Activated naive CD8-positive, alpha-beta T cell treated with anti-CD3 and anti-CD28 coated beads, Interleukin-2, amount 10 ng/mL, durations not matched to agents 7 days and 5 days (primary cell): ENCODE measurements around the gene C4orf51. TPM values are rescaled to one million over a fixed set of nuclear protein-coding genes. Genes with fewer than 3 reads are reported as not detected.

Experiments
- ATAC-seq: fragments of 150-1000 bp; cut with Tn5 transposase; one replicate; pipeline ENCODE4 v1.10.0; 2021; ENCODE audit warnings: low read depth, moderate library complexity
- POLR2A ChIA-PET: fragments of 350-600 bp; sonication (Branson Sonifier 250); formaldehyde crosslinking; loops from one replicate; lab custom pipeline; 2021; ENCODE audit warnings: antibody characterized with exemption; lab: Charles Lee
- DNase-seq: peaks from one replicate; pipeline ENCODE4 v3.0.0; 2021
- H3K27ac Mint-ChIP-seq: one replicate; pipeline ENCODE4 v1.8.0; 2022; ENCODE audit warnings: mild to moderate bottlenecking, mixed read lengths
- H3K27me3 Mint-ChIP-seq: one replicate; pipeline ENCODE4 v1.8.0; 2022; ENCODE audit warnings: mild to moderate bottlenecking, moderate library complexity, mixed read lengths
- H3K36me3 Mint-ChIP-seq: one replicate; pipeline ENCODE4 v1.8.0; 2021; ENCODE audit warnings: mild to moderate bottlenecking, mixed read lengths
- H3K4me1 Mint-ChIP-seq: one replicate; pipeline ENCODE4 v1.8.0; 2021; ENCODE audit warnings: mixed read lengths
- H3K4me3 Mint-ChIP-seq: one replicate; pipeline ENCODE4 v1.8.0; 2022; ENCODE audit warnings: mild to moderate bottlenecking, moderate library complexity, mixed read lengths
- H3K9me3 Mint-ChIP-seq: one replicate; pipeline ENCODE4 v1.8.0; 2021; ENCODE audit warnings: mixed read lengths
- total RNA-seq, 2 experiments: library from RNA; stranded (reverse); gene quantifications; one replicate each; pipeline ENCODE4 v1.2.3, GENCODE V29; 2021

C4orf51 gene
- total RNA-seq, 2 experiments from 2014 or later, result not detected

DNA sequence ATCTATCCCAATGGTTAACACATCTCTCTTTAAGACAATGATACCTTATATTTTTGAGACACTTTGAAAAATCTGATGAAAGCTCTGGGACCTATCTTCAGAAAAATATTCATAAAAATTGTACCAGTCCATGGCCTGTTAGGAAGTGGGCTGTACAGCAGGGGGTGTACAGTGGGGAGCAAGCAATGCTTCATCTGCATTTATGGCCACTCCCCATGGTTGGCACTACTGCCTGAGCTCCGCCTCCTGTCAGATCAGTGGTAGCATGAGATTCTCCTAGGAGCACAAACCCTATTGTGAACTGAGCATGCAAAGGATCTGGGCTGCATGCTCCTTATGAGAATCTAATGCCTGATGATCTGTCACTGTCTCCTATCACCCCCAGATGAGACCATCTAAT lies 42.6 kb downstream of the C4orf51 start:
- Mint-ChIP-seq H3K36me3 (no peaks in the 10 kb centered on the region), H3K4me1 (peaks cover 12% of the 10 kb centered on the region), H3K4me3 (no peak overlapping the region), H3K27me3 (peaks cover 23% of the 10 kb centered on the region), H3K27ac (no peak overlapping the region), H3K9me3 (peaks cover 2% of the 10 kb centered on the region)
- POLR2A ChIA-PET, result no interaction called here
- no peak for ATAC-seq
- no peak for DNase-seq

DNA sequence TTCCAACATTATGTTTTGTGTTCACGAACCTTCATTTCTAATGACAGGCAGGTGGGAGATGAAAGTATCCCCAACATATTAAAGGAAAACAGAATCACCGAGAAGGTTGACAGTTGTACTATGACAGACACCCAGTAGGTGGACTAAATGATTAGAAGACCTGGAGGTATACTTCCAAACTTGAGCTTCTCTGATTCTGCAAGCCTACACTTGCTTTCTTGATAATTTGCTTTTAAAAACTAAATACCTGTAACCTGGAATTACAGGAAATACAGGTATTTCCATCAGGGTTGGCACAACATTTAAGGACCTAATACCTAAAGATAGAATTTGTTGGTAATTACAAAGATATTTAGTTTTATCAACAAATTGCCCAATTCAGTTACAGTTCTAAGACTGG lies 43.4 kb downstream of the C4orf51 start:
- ATAC-seq (no peak), DNase-seq (no peak)
- Mint-ChIP-seq H3K27ac (no peak overlapping the region), H3K27me3 (peaks cover 20% of the 10 kb centered on the region), H3K4me3 (no peak overlapping the region), H3K4me1 (peaks cover 12% of the 10 kb centered on the region), H3K36me3 (no peaks in the 10 kb centered on the region), H3K9me3 (peaks cover 2% of the 10 kb centered on the region)
- POLR2A ChIA-PET, result no interaction called here

DNA sequence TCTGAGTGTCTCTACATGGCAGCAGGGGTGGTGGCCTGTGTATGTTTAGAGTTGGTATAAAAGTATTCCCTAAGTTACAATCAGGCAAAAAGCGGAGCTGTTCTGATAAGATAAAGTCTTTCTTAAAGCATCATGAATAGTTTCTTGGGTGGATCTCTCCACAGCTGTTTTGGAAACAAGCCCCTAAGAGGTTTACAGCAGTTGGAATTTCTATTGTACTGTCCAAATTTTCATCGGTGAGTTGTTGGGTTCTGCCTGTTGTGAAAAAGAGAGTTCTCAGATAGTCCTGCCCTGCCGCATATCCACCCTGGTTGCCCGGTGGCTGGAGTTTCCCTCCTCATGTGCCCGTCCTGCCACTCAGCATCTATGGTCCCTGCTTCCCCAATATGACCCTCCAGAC lies 50.1 kb downstream of the C4orf51 start:
- Mint-ChIP-seq H3K4me3 (no peak overlapping the region), H3K36me3 (no peaks in the 10 kb centered on the region), H3K27ac (no peak overlapping the region), H3K4me1 (peaks cover 5% of the 10 kb centered on the region), H3K9me3 (no peaks in the 10 kb centered on the region), H3K27me3 (peaks cover 32% of the 10 kb centered on the region)
- ATAC-seq (no peak), DNase-seq (no peak)
- POLR2A ChIA-PET, result no interaction called here

DNA sequence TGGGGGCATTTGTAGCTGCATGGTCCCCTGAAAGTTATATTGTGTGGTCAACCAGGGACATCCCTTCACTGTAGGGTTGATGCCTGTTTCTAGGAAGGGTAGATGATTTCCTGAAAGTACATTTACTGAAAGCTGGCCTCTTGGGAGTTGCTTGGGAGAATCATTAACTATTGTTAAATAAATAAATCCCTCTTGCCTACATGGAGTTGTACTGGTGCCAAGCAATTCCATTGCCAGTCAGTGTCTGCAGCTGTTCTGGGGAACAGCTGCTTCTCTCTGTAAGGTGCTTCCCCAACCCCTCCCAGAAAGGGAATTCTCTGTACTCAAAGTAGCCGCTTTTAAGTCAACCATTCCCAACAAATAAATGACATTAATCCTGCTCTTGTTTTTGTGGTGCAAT lies 51.1 kb downstream of the C4orf51 start:
- H3K27me3 Mint-ChIP-seq, result peaks cover 39% of the 10 kb centered on the region
- H3K9me3 Mint-ChIP-seq, result no peaks in the 10 kb centered on the region
- POLR2A ChIA-PET, result no interaction called here
- no peak overlapping the region for H3K27ac Mint-ChIP-seq
- ATAC-seq (no peak), DNase-seq (no peak)
- H3K36me3 Mint-ChIP-seq, result no peaks in the 10 kb centered on the region
- H3K4me3 Mint-ChIP-seq, result no peak overlapping the region
- peaks cover 5% of the 10 kb centered on the region for H3K4me1 Mint-ChIP-seq

DNA sequence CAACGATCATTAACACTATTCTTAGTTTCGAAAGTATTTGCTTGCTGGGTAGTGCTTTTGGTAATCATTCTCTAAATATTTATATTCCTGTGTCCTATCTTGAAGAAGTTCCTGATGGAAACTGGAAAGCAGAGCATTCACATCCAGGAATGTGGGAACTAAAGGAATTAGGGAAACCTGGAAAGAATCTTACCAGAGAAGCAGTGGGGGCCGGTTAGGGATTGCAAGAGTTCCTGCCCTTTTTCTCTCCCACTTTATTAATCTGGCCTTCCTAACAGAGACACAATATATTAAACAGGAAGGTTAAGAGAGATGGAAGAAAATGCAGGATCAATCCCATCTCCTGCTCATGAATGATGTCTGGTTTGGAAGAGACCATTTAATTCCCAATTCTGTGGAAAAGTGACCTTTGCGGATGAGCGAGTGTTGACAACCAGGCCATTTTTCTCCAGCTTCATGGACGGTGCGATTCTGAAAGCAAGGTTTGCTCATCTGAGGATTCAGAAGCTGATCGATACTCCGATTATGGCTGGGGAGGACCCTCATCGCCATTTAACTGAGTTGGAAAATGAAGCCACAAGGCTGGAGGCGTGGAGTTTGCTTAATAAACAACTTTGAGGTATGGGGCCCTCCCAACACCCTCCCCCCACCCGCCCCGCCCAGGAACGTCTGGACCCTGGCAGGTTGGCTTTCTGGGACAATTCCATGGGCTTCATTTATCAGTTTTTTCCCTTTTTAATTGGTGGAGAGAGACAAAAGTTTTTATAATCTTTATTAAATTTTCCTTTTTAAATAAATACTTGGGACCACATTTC lies 52.3 kb downstream of the C4orf51 start:
- ATAC-seq (no peak), DNase-seq (no peak)
- peaks cover 5% of the 10 kb centered on the region for H3K4me1 Mint-ChIP-seq
- H3K9me3 Mint-ChIP-seq, result no peaks in the 10 kb centered on the region
- POLR2A ChIA-PET, result no interaction called here
- peak overlapping the region; percentile 72 for H3K4me3 Mint-ChIP-seq
- H3K27me3 Mint-ChIP-seq, result peaks cover 43% of the 10 kb centered on the region
- H3K27ac Mint-ChIP-seq, result no peak overlapping the region
- H3K36me3 Mint-ChIP-seq, result no peaks in the 10 kb centered on the region

DNA sequence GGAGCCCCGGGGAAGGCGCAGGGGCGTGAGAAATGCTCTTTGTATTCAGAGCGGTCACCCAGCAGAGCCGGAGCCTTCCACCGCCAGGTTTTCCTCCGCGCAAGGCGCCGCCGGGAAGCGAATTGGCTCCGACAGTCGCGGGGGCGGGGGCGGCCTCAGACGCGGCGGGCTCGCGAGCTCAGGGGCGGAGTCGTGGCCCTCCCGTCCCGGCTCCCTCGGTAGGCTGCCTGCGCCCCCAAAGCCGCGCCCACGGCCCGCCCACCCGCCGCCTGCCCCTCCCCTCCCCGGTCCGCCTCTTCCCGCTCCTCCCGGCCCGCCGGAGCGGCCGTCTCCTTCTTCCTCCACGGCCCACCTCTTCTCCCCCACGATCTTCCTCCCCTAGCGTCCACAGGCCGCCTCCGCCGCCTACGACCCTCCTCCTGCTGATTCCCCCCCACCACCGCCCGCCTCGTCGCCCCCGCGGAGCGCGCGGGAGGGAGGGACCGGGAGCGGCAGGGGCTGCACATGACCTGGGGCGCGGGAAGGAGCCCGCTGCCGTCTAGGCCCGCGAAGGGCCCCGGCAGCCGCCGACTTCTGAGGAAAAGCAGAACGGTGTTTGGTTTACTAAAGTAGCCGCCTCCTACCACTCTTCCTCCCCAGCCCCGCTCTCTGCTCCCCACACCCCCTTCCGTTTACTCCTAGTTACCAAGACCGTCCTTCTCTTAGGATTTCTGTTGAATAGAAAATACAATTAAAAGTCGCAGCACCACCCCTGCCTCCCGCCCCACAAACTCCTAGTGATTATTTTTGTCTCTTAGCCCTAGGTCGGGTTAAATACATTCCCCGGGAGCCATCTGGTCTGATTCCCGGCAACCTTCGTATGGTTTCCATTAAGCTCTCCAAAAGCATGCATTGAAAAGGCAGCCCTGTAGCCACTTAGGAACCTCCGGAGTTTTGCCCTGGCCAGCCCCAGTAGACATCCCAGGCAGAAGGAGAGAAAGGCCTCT lies 53.2 kb downstream of the C4orf51 start:
- POLR2A ChIA-PET, result no interaction called here
- ATAC-seq (peak; percentile 97), DNase-seq (peak; percentile 86)
- H3K9me3 Mint-ChIP-seq, result no peaks in the 10 kb centered on the region
- H3K27ac Mint-ChIP-seq, result no peak overlapping the region
- H3K4me3 Mint-ChIP-seq, result peak overlapping the region; percentile 75
- peaks cover 41% of the 10 kb centered on the region for H3K27me3 Mint-ChIP-seq
- no peaks in the 10 kb centered on the region for H3K36me3 Mint-ChIP-seq
- peaks cover 5% of the 10 kb centered on the region for H3K4me1 Mint-ChIP-seq

DNA sequence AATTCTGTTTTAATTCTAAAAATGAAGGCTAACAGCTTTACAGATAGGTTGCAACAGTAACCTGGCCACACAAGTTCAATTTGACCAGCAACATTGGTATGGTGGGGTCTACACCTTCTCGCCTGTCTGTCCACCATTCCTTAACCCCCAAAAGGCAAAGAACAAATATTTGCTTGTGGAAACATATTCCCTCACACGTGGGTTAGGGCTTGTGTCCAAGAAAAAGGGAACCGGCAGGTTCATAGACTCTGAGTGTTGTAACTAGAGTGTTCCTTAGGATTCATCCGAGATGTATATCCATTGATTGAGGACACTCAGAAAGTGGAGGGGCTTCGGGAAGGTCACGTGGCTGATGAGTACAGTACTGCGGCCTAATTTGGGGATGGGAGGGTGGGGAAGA lies 54.1 kb downstream of the C4orf51 start:
- Mint-ChIP-seq H3K4me1 (peaks cover 5% of the 10 kb centered on the region), H3K36me3 (no peaks in the 10 kb centered on the region), H3K27ac (no peak overlapping the region), H3K27me3 (peaks cover 36% of the 10 kb centered on the region), H3K4me3 (peak overlapping the region; percentile 75), H3K9me3 (no peaks in the 10 kb centered on the region)
- DNase-seq, result no peak
- ATAC-seq, result no peak
- POLR2A ChIA-PET, result no interaction called here

DNA sequence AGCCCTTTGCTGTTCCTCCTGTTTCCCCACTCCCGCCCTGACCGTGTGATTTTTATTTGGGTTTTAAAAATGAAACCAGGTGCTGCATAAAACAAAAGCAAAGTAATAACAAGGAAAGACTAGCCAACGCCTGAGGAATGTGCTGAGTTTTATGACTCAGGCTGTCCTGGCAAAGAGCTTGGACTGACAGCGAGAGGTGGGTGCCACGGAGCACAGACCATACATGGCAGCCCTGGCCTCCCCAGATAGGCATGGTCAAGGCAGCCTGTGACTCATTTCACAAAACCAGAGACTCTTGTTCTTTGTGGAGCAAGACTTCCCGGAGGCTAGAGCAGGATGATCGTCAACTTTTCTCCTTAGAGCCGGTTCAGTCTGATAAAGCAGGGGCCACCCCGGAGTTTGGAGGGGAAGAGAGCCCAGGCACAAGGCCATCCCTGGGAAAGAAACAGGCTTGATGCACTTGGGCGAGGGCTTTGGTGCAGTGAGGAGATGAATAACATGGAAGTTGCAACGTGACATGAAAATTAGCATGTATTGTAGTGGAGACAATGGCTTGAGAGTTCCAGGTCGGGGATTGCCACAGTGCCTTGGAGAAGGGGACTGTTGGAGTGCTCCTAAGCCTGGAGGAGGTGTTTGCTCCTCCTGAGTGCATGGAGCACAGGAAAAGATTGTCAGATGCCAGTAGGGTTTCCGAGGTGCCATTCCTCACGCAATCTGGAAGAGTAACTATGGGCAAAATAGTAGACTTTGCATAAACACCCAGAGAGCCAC lies 54.8 kb downstream of the C4orf51 start:
- Mint-ChIP-seq H3K4me1 (peaks cover 5% of the 10 kb centered on the region), H3K36me3 (no peaks in the 10 kb centered on the region), H3K9me3 (no peaks in the 10 kb centered on the region), H3K27ac (no peak overlapping the region), H3K4me3 (no peak overlapping the region), H3K27me3 (peaks cover 30% of the 10 kb centered on the region)
- DNase-seq, result no peak
- no peak for ATAC-seq
- POLR2A ChIA-PET, result no interaction called here

DNA sequence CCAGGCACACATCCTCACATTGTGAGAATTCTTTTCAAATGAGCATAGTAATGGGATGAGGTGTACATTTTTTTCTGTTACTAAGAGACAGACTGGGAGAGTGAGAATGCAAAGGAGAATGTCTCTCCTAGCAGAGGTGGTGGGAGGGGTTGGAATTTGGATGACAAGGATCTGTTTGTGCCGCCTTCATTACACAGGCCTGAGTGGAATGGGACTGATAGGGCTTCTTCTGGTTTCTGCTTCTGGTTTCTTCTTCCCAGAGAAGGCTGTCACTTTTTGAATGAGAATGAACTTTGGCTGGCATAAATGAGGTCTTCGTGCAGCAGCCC lies 55.4 kb downstream of the C4orf51 start:
- no peak for ATAC-seq
- H3K9me3 Mint-ChIP-seq, result no peaks in the 10 kb centered on the region

DNA sequence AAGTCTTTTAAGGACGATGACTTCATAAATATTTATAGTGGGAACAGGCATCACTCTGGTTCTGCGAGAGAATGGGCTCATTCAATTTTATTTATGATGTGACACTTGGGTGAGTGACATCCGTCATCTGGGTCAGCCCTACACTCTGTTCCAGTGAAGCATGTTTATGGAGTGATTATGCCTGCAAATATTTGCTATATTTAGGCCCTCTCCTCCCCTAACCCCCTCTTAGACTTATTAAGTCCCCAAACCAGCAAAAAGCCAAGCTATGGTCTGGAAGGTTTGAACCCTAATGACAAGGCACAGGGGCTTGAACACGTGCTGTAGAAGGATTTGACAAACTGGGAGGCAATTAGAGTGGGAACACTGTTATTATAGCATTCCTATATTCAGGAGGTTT lies 55.9 kb downstream of the C4orf51 start:
- POLR2A ChIA-PET, result no interaction called here
- H3K4me3 Mint-ChIP-seq, result no peak overlapping the region
- peaks cover 32% of the 10 kb centered on the region for H3K27me3 Mint-ChIP-seq

More for the DNA sequence above, 55.4 kb downstream of the C4orf51 start:
- Mint-ChIP-seq H3K4me1 (peaks cover 5% of the 10 kb centered on the region), H3K4me3 (no peak overlapping the region), H3K36me3 (no peaks in the 10 kb centered on the region), H3K27ac (no peak overlapping the region), H3K27me3 (peaks cover 30% of the 10 kb centered on the region)
- DNase-seq, result no peak
- POLR2A ChIA-PET, result no interaction called here

DNA sequence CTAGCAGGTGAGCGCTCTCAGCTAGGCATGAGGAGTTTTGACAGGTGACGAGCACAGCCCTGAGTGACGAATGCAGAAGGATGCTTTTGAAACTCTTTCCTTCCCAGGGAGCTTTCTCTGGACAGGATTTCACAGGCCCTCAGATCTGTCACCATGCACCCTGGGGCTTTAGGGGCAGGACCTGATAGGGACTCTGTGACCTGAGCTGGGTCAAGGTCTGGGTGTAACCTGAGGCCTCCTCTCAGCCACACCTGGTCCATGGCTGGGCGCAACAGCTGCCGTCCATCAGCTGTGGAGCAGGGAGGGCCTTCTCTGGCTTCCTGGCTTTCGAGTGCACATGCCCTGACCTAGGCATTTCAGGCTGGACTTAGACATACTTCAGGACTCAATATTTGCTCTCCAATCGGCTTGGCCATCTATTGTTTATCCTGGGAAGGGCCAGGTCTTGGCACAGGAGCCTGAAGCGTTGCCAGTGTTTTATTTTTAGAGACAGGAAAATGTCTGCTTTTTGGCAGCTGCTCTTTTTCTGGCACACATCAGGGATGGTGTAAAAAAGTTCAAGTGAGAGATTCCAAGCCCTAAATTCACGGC lies 56.4 kb downstream of the C4orf51 start:
- no peak overlapping the region for H3K4me3 Mint-ChIP-seq
- no peak overlapping the region for H3K27ac Mint-ChIP-seq
- no peaks in the 10 kb centered on the region for H3K9me3 Mint-ChIP-seq
- DNase-seq (no peak), ATAC-seq (no peak)
- H3K4me1 Mint-ChIP-seq, result peaks cover 5% of the 10 kb centered on the region
- peaks cover 29% of the 10 kb centered on the region for H3K27me3 Mint-ChIP-seq
- H3K36me3 Mint-ChIP-seq, result no peaks in the 10 kb centered on the region
- POLR2A ChIA-PET, result no interaction called here

More for the DNA sequence above, 55.9 kb downstream of the C4orf51 start:
- DNase-seq (no peak), ATAC-seq (no peak)
- H3K9me3 Mint-ChIP-seq, result no peaks in the 10 kb centered on the region
- H3K36me3 Mint-ChIP-seq, result no peaks in the 10 kb centered on the region
- H3K27ac Mint-ChIP-seq, result no peak overlapping the region
- peaks cover 5% of the 10 kb centered on the region for H3K4me1 Mint-ChIP-seq

DNA sequence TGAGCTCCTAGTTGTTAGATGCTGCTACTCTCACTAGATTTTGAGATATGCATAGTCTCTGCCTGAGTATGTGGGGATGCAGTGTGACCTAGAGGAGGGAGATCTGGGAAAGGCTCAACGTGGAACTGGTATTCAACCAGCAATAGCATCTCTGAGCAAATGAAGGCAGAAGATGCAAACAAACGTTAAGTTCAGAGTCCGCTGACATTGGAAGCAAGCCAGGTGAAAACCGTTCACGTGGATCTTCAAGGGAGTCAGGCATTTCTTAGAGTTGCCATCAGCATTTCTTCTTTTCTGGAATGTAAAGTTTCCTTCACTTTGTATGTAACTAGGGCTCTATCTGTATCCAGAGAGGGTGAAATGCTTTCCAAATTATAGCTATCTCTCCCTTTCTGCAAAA lies 59.9 kb downstream of the C4orf51 start:
- POLR2A ChIA-PET, result no interaction called here
- H3K27ac Mint-ChIP-seq, result no peak overlapping the region
- ATAC-seq (no peak), DNase-seq (no peak)
- H3K36me3 Mint-ChIP-seq, result no peaks in the 10 kb centered on the region
- H3K4me3 Mint-ChIP-seq, result no peak overlapping the region
- no peaks in the 10 kb centered on the region for H3K9me3 Mint-ChIP-seq
- H3K4me1 Mint-ChIP-seq, result no peaks in the 10 kb centered on the region
- H3K27me3 Mint-ChIP-seq, result peaks cover 38% of the 10 kb centered on the region

DNA sequence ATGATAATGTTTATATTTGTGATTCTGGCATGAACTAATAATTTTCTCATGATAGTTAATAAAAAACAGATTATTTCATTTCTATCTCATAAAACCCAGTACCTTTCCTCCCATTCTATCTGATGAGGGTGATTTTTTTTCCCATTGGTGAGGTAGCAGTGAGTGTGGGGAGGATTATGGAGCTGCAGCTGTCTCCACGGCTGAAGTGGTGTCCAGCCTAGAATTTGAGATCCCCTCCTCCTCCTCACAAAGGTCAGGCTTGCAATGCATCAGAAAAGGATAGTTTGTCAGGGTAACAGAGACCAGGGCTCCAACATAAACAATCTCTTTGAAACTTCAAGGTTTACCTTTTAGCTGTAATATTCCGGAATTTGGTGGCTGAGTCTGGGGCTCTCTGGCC lies 60.9 kb downstream of the C4orf51 start:
- POLR2A ChIA-PET, result no interaction called here
- no peak for DNase-seq
- no peaks in the 10 kb centered on the region for H3K4me1 Mint-ChIP-seq
- ATAC-seq, result no peak
- peaks cover 39% of the 10 kb centered on the region for H3K27me3 Mint-ChIP-seq
- H3K4me3 Mint-ChIP-seq, result no peak overlapping the region
- H3K36me3 Mint-ChIP-seq, result no peaks in the 10 kb centered on the region
- H3K9me3 Mint-ChIP-seq, result peaks cover 6% of the 10 kb centered on the region
- no peak overlapping the region for H3K27ac Mint-ChIP-seq
